ENCODE results near the gene PHF2.

DNA sequence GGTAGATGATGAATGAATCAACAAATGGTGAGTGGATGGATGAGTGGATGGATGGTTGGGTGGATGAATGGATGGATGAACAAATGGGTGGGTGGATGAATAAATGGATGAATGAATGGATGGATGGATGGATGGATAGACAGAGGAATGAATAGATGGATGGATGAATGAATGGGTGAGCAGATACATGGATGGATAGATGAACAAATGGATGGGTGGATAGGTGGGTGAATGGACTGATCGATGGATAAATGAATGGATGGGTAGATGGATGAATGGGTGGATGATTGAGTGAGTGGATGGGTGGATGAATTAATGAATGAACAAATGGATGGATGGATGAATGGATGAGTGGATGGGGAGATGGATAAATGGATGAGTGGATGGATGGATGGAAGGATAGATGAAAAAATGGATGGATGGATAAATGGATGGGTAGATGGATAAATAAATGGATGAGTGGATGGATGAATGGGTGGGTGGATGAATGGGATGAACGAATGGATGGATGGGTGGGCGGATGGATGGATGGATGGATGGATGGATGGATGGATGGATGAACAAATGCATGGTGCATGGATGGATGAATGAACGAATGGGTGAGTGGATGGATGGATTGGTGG, 85.7 kb downstream of the PHF2 start:
- TF ChIP-seq, protein P1, sequence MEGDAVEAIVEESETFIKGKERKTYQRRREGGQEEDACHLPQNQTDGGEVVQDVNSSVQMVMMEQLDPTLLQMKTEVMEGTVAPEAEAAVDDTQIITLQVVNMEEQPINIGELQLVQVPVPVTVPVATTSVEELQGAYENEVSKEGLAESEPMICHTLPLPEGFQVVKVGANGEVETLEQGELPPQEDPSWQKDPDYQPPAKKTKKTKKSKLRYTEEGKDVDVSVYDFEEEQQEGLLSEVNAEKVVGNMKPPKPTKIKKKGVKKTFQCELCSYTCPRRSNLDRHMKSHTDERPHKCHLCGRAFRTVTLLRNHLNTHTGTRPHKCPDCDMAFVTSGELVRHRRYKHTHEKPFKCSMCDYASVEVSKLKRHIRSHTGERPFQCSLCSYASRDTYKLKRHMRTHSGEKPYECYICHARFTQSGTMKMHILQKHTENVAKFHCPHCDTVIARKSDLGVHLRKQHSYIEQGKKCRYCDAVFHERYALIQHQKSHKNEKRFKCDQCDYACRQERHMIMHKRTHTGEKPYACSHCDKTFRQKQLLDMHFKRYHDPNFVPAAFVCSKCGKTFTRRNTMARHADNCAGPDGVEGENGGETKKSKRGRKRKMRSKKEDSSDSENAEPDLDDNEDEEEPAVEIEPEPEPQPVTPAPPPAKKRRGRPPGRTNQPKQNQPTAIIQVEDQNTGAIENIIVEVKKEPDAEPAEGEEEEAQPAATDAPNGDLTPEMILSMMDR (IDR thresholded peaks at IDR 0.05; ENCODE audit: insufficient read depth, low read length, poor library complexity, severe bottlenecking) = no peak
- no peak for TF ChIP-seq EZH2phosphoT487 (conservative IDR thresholded peaks at IDR 0.05; ENCODE audit: low read length)

Measured in SU-DHL-6 (cell line).